HepG2 (cell line): ENCODE results near the gene CHCHD6. TPM values are rescaled to one million over a fixed set of nuclear protein-coding genes. Genes with fewer than 3 reads are reported as not detected.

Experiments
- ATAC-seq: fragments of 200-7000 bp; cut with Tn5 transposase; 3 replicates; pipeline ENCODE4 v1.9.1; 2020; ENCODE audit warnings: mild to moderate bottlenecking, moderate library complexity
- BruUV-seq: library from RNA; stranded (reverse); fragments of 400-500 nt; replicated peaks from 2 replicates; lab custom pipeline; 2021; lab: Mats Ljungman, UMichigan
- CTCF ChIA-PET: fragments of 300-600 bp; formaldehyde crosslinking; extraction: SDS; loops from one replicate; lab custom pipeline; 2021; ENCODE audit warnings: low total read pairs, inconsistent platforms, low intra/inter-chr PET ratio; lab: Yijun Ruan, JAX
- POLR2A ChIA-PET: fragments of 350-600 bp; sonication (Branson Sonifier 250); formaldehyde crosslinking; loops from one replicate; lab custom pipeline; 2020; ENCODE audit warnings: antibody characterized with exemption, inconsistent platforms; lab: Yijun Ruan, JAX
- DNase-seq: peaks from one replicate; pipeline ENCODE4 v3.0.0-alpha.2; 2015; ENCODE audit warnings: low spot score
- FAIRE-seq: peaks from 3 replicates; lab custom pipeline; 2011; peaks lifted over from hg19 to GRCh38; lab: Jason Lieb, UNC
- H2AFZ ChIP-seq: one replicate; pipeline ENCODE4 v1.6.1; 2011; ENCODE audit warnings: low read length, inconsistent platforms
- H3K27ac ChIP-seq: fragments of 300-600 bp; 3 replicates; pipeline ENCODE4 v1.8.0; 2011; ENCODE audit warnings: mixed run types, mild to moderate bottlenecking, mixed read lengths, low read length, inconsistent platforms; ENCODE audit not compliant: insufficient read depth; ENCODE audit errors: extremely low read length
- H3K27me3 ChIP-seq, 2 experiments: fragments of 200-600 bp in 1 of 2; 2 replicates in 1 of 2; 3 replicates in 1 of 2; pipeline versions ENCODE4 v1.6.0 to v1.8.0; 2011; ENCODE audit warnings: low read length in 2 of 2, mild to moderate bottlenecking in 2 of 2, moderate library complexity in 2 of 2, inconsistent platforms in 1 of 2; ENCODE audit not compliant: insufficient read depth in 2 of 2, control insufficient read depth in 1 of 2
- H3K36me3 ChIP-seq, 2 experiments: fragments of 200-600 bp in 1 of 2; replicated peaks in 1 of 2; 2 replicates in 1 of 2; 3 replicates in 1 of 2; pipeline versions ENCODE4 v1.5.1 to v1.8.0; 2011; ENCODE audit warnings: low read length in 2 of 2, inconsistent platforms in 1 of 2; ENCODE audit not compliant: insufficient read depth in 2 of 2, control insufficient read depth in 1 of 2
- H3K4me1 ChIP-seq: 2 replicates; pipeline ENCODE4 v1.5.1; 2012; ENCODE audit warnings: low read length, inconsistent platforms; ENCODE audit not compliant: insufficient read depth
- H3K4me2 ChIP-seq: 2 replicates; pipeline ENCODE4 v1.6.0; 2011; ENCODE audit warnings: low read depth, low read length, inconsistent platforms
- H3K4me3 ChIP-seq, 3 experiments: fragments of 200-600 bp in 1 of 3; sonication (generic), shearing (Covaris generic) in 1 of 3; replicated peaks in 1 of 3; 2 replicates each; pipeline ENCODE4 v1.5.1; 2011 to 2016; ENCODE audit warnings: low read length in 3 of 3, inconsistent platforms in 2 of 3, low read depth in 2 of 3, mild to moderate bottlenecking in 2 of 3, control low read depth in 1 of 3, mixed read lengths in 1 of 3; ENCODE audit not compliant: insufficient read depth in 1 of 3
- H3K79me2 ChIP-seq: one replicate; pipeline ENCODE4 v1.6.1; 2011; ENCODE audit warnings: low read length, inconsistent platforms; ENCODE audit not compliant: insufficient read depth
- H3K9ac ChIP-seq: 2 replicates; pipeline ENCODE4 v1.6.0; 2011; ENCODE audit warnings: mild to moderate bottlenecking, low read depth, low read length, inconsistent platforms; ENCODE audit not compliant: insufficient read depth
- H3K9me3 ChIP-seq: 2 replicates; pipeline ENCODE4 v1.5.1; 2012; ENCODE audit warnings: mild to moderate bottlenecking, low read length
- H4K20me1 ChIP-seq: 2 replicates; pipeline ENCODE4 v1.6.0; 2011; ENCODE audit warnings: inconsistent platforms, mild to moderate bottlenecking, low read length, moderate library complexity; ENCODE audit not compliant: insufficient read depth
- E2F1 ChIP-seq: sonication (generic); formaldehyde crosslinking; IDR thresholded peaks from 2 replicates; pipeline ENCODE4 v1.5.0; 2020; ENCODE audit warnings: missing genetic modification reagents
- HDAC6 ChIP-seq: fragments of 200-600 bp; sonication (generic); IDR thresholded peaks from 2 replicates; pipeline ENCODE4 v1.7.0; 2017; ENCODE audit warnings: mild to moderate bottlenecking, antibody characterized with exemption, low read length, low read depth
- HINFP ChIP-seq: sonication (generic); formaldehyde crosslinking; IDR thresholded peaks from 2 replicates; pipeline ENCODE4 v1.4.0; 2020; ENCODE audit warnings: low read depth, mild to moderate bottlenecking, missing genetic modification reagents
- JUND ChIP-seq: sonication (generic); formaldehyde crosslinking; IDR thresholded peaks from 2 replicates; pipeline ENCODE4 v1.8.0; 2022; ENCODE audit warnings: mild to moderate bottlenecking, missing genetic modification reagents
- MTF2 ChIP-seq: sonication (generic); formaldehyde crosslinking; IDR thresholded peaks from 2 replicates; pipeline ENCODE4 v1.5.0; 2020; ENCODE audit warnings: missing genetic modification reagents, borderline replicate concordance
- MXD3 ChIP-seq: IDR thresholded peaks from 2 replicates; pipeline ENCODE4 v1.6.1; 2016; ENCODE audit warnings: mild to moderate bottlenecking, missing biosample characterization, missing genetic modification reagents
- SMC3 ChIP-seq: IDR thresholded peaks from 2 replicates; pipeline ENCODE4 v1.6.1; 2011; ENCODE audit warnings: low read length, improper control_type of control experiment
- SP5 ChIP-seq: IDR thresholded peaks from 2 replicates; pipeline ENCODE4 v1.6.1; 2016; ENCODE audit warnings: low read depth, borderline replicate concordance
- STAG1 ChIP-seq: sonication (generic); formaldehyde crosslinking; IDR thresholded peaks from 2 replicates; pipeline ENCODE4 v1.4.0; 2020; ENCODE audit warnings: missing genetic modification reagents
- TCF7 ChIP-seq: sonication (generic); IDR thresholded peaks from 2 replicates; pipeline ENCODE4 v1.6.1; 2016; ENCODE audit warnings: antibody characterized with exemption, low read depth
- ZBTB44 ChIP-seq: sonication (generic); formaldehyde crosslinking; IDR thresholded peaks from 2 replicates; pipeline ENCODE4 v1.4.0; 2020; ENCODE audit warnings: missing genetic modification reagents
- ZNF3 ChIP-seq: IDR thresholded peaks from 2 replicates; pipeline ENCODE4 v1.7.0; 2017; ENCODE audit warnings: inconsistent platforms
- ZNF350 ChIP-seq: sonication (generic); formaldehyde crosslinking; IDR thresholded peaks from 2 replicates; pipeline ENCODE4 v1.4.0; 2020; ENCODE audit warnings: mild to moderate bottlenecking, low read depth, missing genetic modification reagents, borderline replicate concordance
- ZNF556 ChIP-seq: sonication (generic); formaldehyde crosslinking; IDR thresholded peaks from 2 replicates; pipeline ENCODE4 v1.4.0; 2020; ENCODE audit warnings: mild to moderate bottlenecking, missing genetic modification reagents, borderline replicate concordance
- ZNF589 ChIP-seq: sonication (generic); formaldehyde crosslinking; conservative IDR thresholded peaks from 2 replicates; pipeline ENCODE4 v1.8.0; 2022; ENCODE audit warnings: mild to moderate bottlenecking, moderate library complexity, missing genetic modification reagents
- ZNF614 ChIP-seq: IDR thresholded peaks from 2 replicates; pipeline ENCODE4 v1.6.1; 2018; ENCODE audit warnings: missing biosample characterization, missing genetic modification reagents, inconsistent platforms, borderline replicate concordance
- ZNF800 ChIP-seq: sonication (generic); formaldehyde crosslinking; IDR thresholded peaks from 2 replicates; pipeline ENCODE4 v1.4.0; 2020; ENCODE audit warnings: missing genetic modification reagents
- WGBS: methylation state at CpG from one replicate; pipeline ENCODE4 v1.1.6; 2017; ENCODE audit warnings: low lambda C conversion rate; 5-methylcytosine and 5-hydroxymethylcytosine counted together
- in situ Hi-C: cut with HindIII; loops from 2 replicates; pipeline ENCODE4 v1.10.0; 2017; ENCODE audit warnings: low pct_unique_long_range_greater_than_20kb; ENCODE audit not compliant: extremely low pct_ligation_motif_present
- intact Hi-C: fragments of 100-400 bp; cut with micrococcal nuclease; formaldehyde crosslinking; loops from one replicate; pipeline ENCODE4 v1.10.0; 2022; ENCODE audit not compliant: unreplicated experiment
- polyA plus RNA-seq, 8 experiments: library from polyadenylated mRNA; depleted of rRNA in 3 of 8; stranded (reverse) in 7 of 8; unstranded in 1 of 8; fragments of >200 nt; fragmentation: Illumina TruSeq in 4 of 8; extraction: Trizol in 4 of 8; gene quantifications; 2 replicates each; pipeline versions ENCODE4 v1.2.1 to v1.2.3, GENCODE V29; 2011 to 2016; ENCODE audit warnings: low read depth in 4 of 8, missing spikeins in 1 of 8, mixed read lengths in 1 of 8; ENCODE audit not compliant: insufficient read depth in 1 of 8
- total RNA-seq, 5 experiments: library from RNA; depleted of rRNA; stranded (reverse); fragments of >200 nt; fragmentation: Illumina TruSeq; extraction: Trizol; gene quantifications; 2 replicates each; pipeline ENCODE4 v1.2.3, GENCODE V29; 2016; ENCODE audit warnings: low read depth in 1 of 5

The CHCHD6 gene
- total and polyA plus RNA-seq, 2 of the 13 experiments (the other 11 are each of a cell fraction or from before 2014, with no cell fraction given), result 20.3 to 20.8 TPM

GRCh38 chr3:126654571-126655383 lies 49.3 kb upstream of the CHCHD6 start, which contains the start of gene TXNRD3:
TSS of gene TXNRD3 (minus strand) at chr3:126655124.
- H2AFZ ChIP-seq, result peak within 1 kb of the TSS; percentile 17
- intact Hi-C loops, result no loop called here
- no peaks in the 10 kb centered on the region for H3K36me3 ChIP-seq
- WGBS, result 1% methylated on average over 13 of the region's 102 CpGs
- peaks cover 18% of the 10 kb centered on the region for H3K4me1 ChIP-seq
- peak; percentile 92 for ATAC-seq
- H3K79me2 ChIP-seq, result no peaks in the 10 kb centered on the region
- H3K4me2 ChIP-seq, result peak within 1 kb of the TSS; percentile 79
- no peaks in the 10 kb centered on the region for H4K20me1 ChIP-seq
- no peak for FAIRE-seq
- ChIA-PET CTCF (no interaction called here), POLR2A (no interaction called here)
- in situ Hi-C loops, result no loop called here
- no peaks in the 10 kb centered on the region; a peak in 2 of 5 replicates for H3K27me3 ChIP-seq
- peak; percentile 62 for DNase-seq
- no TSS peak for BruUV-seq
- peak within 1 kb of the TSS; percentile 81 for H3K9ac ChIP-seq
- peak within 1 kb of the TSS; percentile 55 for H3K27ac ChIP-seq
- H3K9me3 ChIP-seq, result peaks cover 7% of the 10 kb centered on the region; the same call in 1 of the 2 replicates
- H3K4me3 ChIP-seq, result peak within 1 kb of the TSS; percentile 54 to 73 (median 72)
- TF ChIP-seq SMC3 (no peak), ZNF556 (CRISPR knock-in tag) (peak; percentile 27; the same call in 1 of the 2 replicates), HINFP (CRISPR knock-in tag) (no peak), MTF2 (CRISPR knock-in tag) (no peak), SP5 (CRISPR knock-in tag) (peak; percentile 62), ZBTB44 (CRISPR knock-in tag) (no peak), ZNF614 (CRISPR knock-in tag) (no peak), ZNF800 (no peak; the same call in 1 of the 2 replicates), TCF7 (no peak), E2F1 (CRISPR knock-in tag) (no peak), STAG1 (CRISPR knock-in tag) (no peak), JUND (CRISPR knock-in tag) (no peak; the same call in 1 of the 2 replicates), HDAC6 (no peak), ZNF3 (CRISPR knock-in tag) (no peak), ZNF589 (CRISPR knock-in tag) (0 out of 2 replicates have a peak, but pooled peaks have one; percentile 37), MXD3 (CRISPR knock-in tag) (0 out of 2 replicates have a peak, but pooled peaks have one; percentile 37), ZNF350 (CRISPR knock-in tag) (no peak)
